Naive thymus-derived CD4-positive, alpha-beta T cell (primary cell): ENCODE data around the gene NXPH3. TPM values are rescaled to one million over a fixed set of nuclear protein-coding genes. Genes with fewer than 3 reads are reported as not detected.

Experiments used
- ATAC-seq: fragments of 150-1000 bp; cut with Tn5 transposase; 2 replicates; pipeline ENCODE4 v1.10.0; 2021; ENCODE audit warnings: mild to moderate bottlenecking, moderate library complexity
- CTCF ChIA-PET: fragments of 350-600 bp; sonication (Branson Sonifier 250); formaldehyde crosslinking; loops from one replicate; lab custom pipeline; 2021; ENCODE audit warnings: antibody characterized with exemption; lab: Charles Lee
- POLR2A ChIA-PET: fragments of 350-600 bp; sonication (Branson Sonifier 250); formaldehyde crosslinking; loops from one replicate; lab custom pipeline; 2021; ENCODE audit warnings: antibody characterized with exemption, inconsistent platforms; lab: Charles Lee
- DNase-seq, 9 donors: peaks; one replicate each; pipeline versions ENCODE4 v3.0.0 to v3.0.0-alpha.2; 2020 to 2022; ENCODE audit warnings: mixed read lengths in 1 of 9
- H3K27ac ChIP-seq: one replicate; pipeline ENCODE4 v1.7.0; 2013; ENCODE audit warnings: mild to moderate bottlenecking, low read depth, low read length, moderate library complexity
- H3K27me3 ChIP-seq, 2 donors: one replicate each; pipeline ENCODE4 v1.7.0; 2013; ENCODE audit warnings: low read length in 2 of 2, mild to moderate bottlenecking in 2 of 2, moderate library complexity in 2 of 2; ENCODE audit not compliant: control insufficient read depth in 2 of 2, insufficient read depth in 2 of 2
- H3K36me3 ChIP-seq, 3 experiments: 1 replicate in 2 of 3; 2 replicates in 1 of 3; pipeline ENCODE4 v1.7.0; 2013; ENCODE audit warnings: low read length in 3 of 3, mild to moderate bottlenecking in 3 of 3, moderate library complexity in 1 of 3; ENCODE audit not compliant: insufficient read depth in 3 of 3, control insufficient read depth in 2 of 3
- H3K4me1 ChIP-seq, 2 donors: one replicate each; pipeline ENCODE4 v1.7.0; 2013; ENCODE audit warnings: low read length in 2 of 2, mild to moderate bottlenecking in 2 of 2, moderate library complexity in 1 of 2; ENCODE audit not compliant: control insufficient read depth in 2 of 2, insufficient read depth in 2 of 2
- H3K4me3 ChIP-seq: 2 replicates; pipeline ENCODE4 v1.7.0; 2013; ENCODE audit warnings: mild to moderate bottlenecking, low read length
- H3K9me3 ChIP-seq, 3 experiments: 1 replicate in 2 of 3; 2 replicates in 1 of 3; pipeline ENCODE4 v1.7.0; 2013; ENCODE audit warnings: low read length in 3 of 3; ENCODE audit not compliant: control insufficient read depth in 2 of 3
- H3K27ac Mint-ChIP-seq, 9 donors: one replicate each; pipeline ENCODE4 v1.8.0; 2020 to 2022; ENCODE audit warnings: mixed read lengths in 9 of 9, mild to moderate bottlenecking in 8 of 9, moderate library complexity in 5 of 9, inconsistent platforms in 2 of 9
- H3K27me3 Mint-ChIP-seq, 5 donors: one replicate each; pipeline ENCODE4 v1.8.0; 2021 to 2022; ENCODE audit warnings: mixed read lengths in 5 of 5, mild to moderate bottlenecking in 1 of 5
- H3K36me3 Mint-ChIP-seq, 5 donors: one replicate each; pipeline ENCODE4 v1.8.0; 2020 to 2022; ENCODE audit warnings: mixed read lengths in 5 of 5, mild to moderate bottlenecking in 3 of 5, inconsistent platforms in 1 of 5
- H3K4me1 Mint-ChIP-seq, 7 donors: one replicate each; pipeline ENCODE4 v1.8.0; 2020 to 2022; ENCODE audit warnings: mixed read lengths in 7 of 7, mild to moderate bottlenecking in 3 of 7, inconsistent platforms in 1 of 7
- H3K4me3 Mint-ChIP-seq, 10 donors: one replicate each; pipeline ENCODE4 v1.8.0; 2020 to 2022; ENCODE audit warnings: mild to moderate bottlenecking in 10 of 10, mixed read lengths in 10 of 10, moderate library complexity in 6 of 10, inconsistent platforms in 2 of 10
- H3K9me3 Mint-ChIP-seq, 11 donors: one replicate each; pipeline ENCODE4 v1.8.0; 2020 to 2022; ENCODE audit warnings: mixed read lengths in 11 of 11, mild to moderate bottlenecking in 4 of 11, inconsistent platforms in 1 of 11, moderate library complexity in 1 of 11
- intact Hi-C, 2 donors: fragments of 100-400 bp; cut with micrococcal nuclease; formaldehyde crosslinking; loops; one replicate each; pipeline ENCODE4 v1.15.1; 2023
- polyA plus RNA-seq, 2 donors: library from polyadenylated mRNA; unstranded; fragments of 300-500 nt; fragmentation: Illumina TruSeq; gene quantifications; one replicate each; pipeline ENCODE4 v1.2.3, GENCODE V29; 2021
- total RNA-seq, 6 experiments: library from RNA in 5 of 6; stranded (reverse) in 5 of 6; gene quantifications; 1 replicate in 5 of 6; 2 replicates in 1 of 6; pipeline ENCODE4 v1.2.3 and lab custom pipeline; 2021 to 2026

The NXPH3 gene
- total and polyA plus RNA-seq, 7 experiments from 2014 or later: not detected

GRCh38 chr17:49577650-49577934, 1.9 kb downstream of the NXPH3 start:
- no peak overlapping the region for H3K4me3 ChIP-seq
- peaks cover 4 to 15% of the 10 kb centered on the region in 2 donors for H3K27me3 ChIP-seq
- H3K27ac ChIP-seq: no peak overlapping the region
- no peaks in the 10 kb centered on the region for H3K9me3 Mint-ChIP-seq
- ATAC-seq: no peak
- no peaks in the 10 kb centered on the region for H3K36me3 ChIP-seq
- H3K9me3 ChIP-seq: no peaks in the 10 kb centered on the region
- no peak for DNase-seq
- H3K4me1 ChIP-seq: peaks cover 4 to 9% of the 10 kb centered on the region in 2 donors
- H3K36me3 Mint-ChIP-seq: no peaks in the 10 kb centered on the region
- ChIA-PET CTCF (no interaction called here), POLR2A (no interaction called here)
- peaks cover 26 to 57% (median 29%) of the 10 kb centered on the region in 5 donors for H3K27me3 Mint-ChIP-seq
- intact Hi-C loops: loop anchor here in 1 of 2 donors (10.0 kb wide), 1 partner anchor 517 kb away; the partner anchor contains the start of gene PDK2
- no peak overlapping the region for H3K27ac Mint-ChIP-seq
- peaks cover 0 to 7% (median 4%) of the 10 kb centered on the region in 7 donors for H3K4me1 Mint-ChIP-seq
- peak overlapping the region; percentile 9 to 81 (median 44) for H3K4me3 Mint-ChIP-seq

- intact Hi-C loops: loop anchor here in 1 of 2 donors (10.0 kb wide), 1 partner anchor 517 kb away; the partner anchor contains the start of gene PDK2
- Mint-ChIP-seq H3K4me3 (peak overlapping the region in 6 of 10 donors; percentile 5 to 81 (median 44)), H3K9me3 (peaks cover 0 to 2% (median 0%) of the 10 kb centered on the region in 11 donors), H3K4me1 (peaks cover 0 to 8% (median 4%) of the 10 kb centered on the region in 7 donors), H3K27ac (no peak overlapping the region), H3K36me3 (no peaks in the 10 kb centered on the region), H3K27me3 (peaks cover 26 to 53% (median 29%) of the 10 kb centered on the region in 5 donors)
- no peaks in the 10 kb centered on the region for H3K9me3 ChIP-seq
- no peak overlapping the region for H3K27ac ChIP-seq
- H3K4me1 ChIP-seq: peaks cover 4 to 9% of the 10 kb centered on the region in 2 donors
- POLR2A ChIA-PET: interaction anchor here (0.6 to 0.7 kb wide), 2 partner anchors 14 to 96 kb away, joined by 3 to 5 read pairs; no protein-coding TSS in a partner anchor
- ATAC-seq (no peak), DNase-seq (no peak)
- H3K27me3 ChIP-seq: peaks cover 4 to 15% of the 10 kb centered on the region in 2 donors
- CTCF ChIA-PET: no interaction called here
- H3K4me3 ChIP-seq: no peak overlapping the region
- H3K36me3 ChIP-seq: no peaks in the 10 kb centered on the region
Measured at GRCh38 chr17:49577963-49578362, 2.3 kb downstream of the NXPH3 start.

GRCh38 chr17:49578414-49578813, 2.7 kb downstream of the NXPH3 start:
- Histone ChIP-seq H3K4me3 (no peak overlapping the region), H3K27ac (no peak overlapping the region), H3K9me3 (no peaks in the 10 kb centered on the region), H3K36me3 (no peaks in the 10 kb centered on the region), H3K4me1 (peaks cover 4 to 9% of the 10 kb centered on the region in 2 donors), H3K27me3 (peaks cover 4 to 15% of the 10 kb centered on the region in 2 donors)
- Mint-ChIP-seq H3K9me3 (peaks cover 0 to 2% (median 0%) of the 10 kb centered on the region in 11 donors), H3K36me3 (no peaks in the 10 kb centered on the region), H3K27me3 (peaks cover 22 to 49% (median 24%) of the 10 kb centered on the region in 5 donors), H3K27ac (no peak overlapping the region), H3K4me1 (peaks cover 0 to 9% (median 4%) of the 10 kb centered on the region in 7 donors), H3K4me3 (no peak overlapping the region)
- DNase-seq: no peak
- intact Hi-C loops: loop anchor here in 1 of 2 donors (10.0 kb wide), 1 partner anchor 516 kb away; the partner anchor contains the start of gene PDK2
- ChIA-PET CTCF (no interaction called here), POLR2A (interaction anchor here (0.6 to 0.7 kb wide), 3 partner anchors 14 to 1682 kb away, joined by 3 to 5 read pairs (median 3); no protein-coding TSS in a partner anchor)
- no peak for ATAC-seq

GRCh38 chr17:49578952-49579500, 3.4 kb downstream of the NXPH3 start:
- Mint-ChIP-seq H3K9me3 (peaks cover 0 to 2% (median 0%) of the 10 kb centered on the region in 11 donors), H3K27me3 (peaks cover 16 to 43% (median 19%) of the 10 kb centered on the region in 5 donors), H3K36me3 (no peaks in the 10 kb centered on the region), H3K4me3 (no peak overlapping the region), H3K4me1 (peaks cover 0 to 9% (median 4%) of the 10 kb centered on the region in 7 donors), H3K27ac (no peak overlapping the region)
- no peak for DNase-seq
- Histone ChIP-seq H3K36me3 (no peaks in the 10 kb centered on the region), H3K27me3 (peaks cover 4 to 15% of the 10 kb centered on the region in 2 donors), H3K4me1 (peaks cover 4 to 9% of the 10 kb centered on the region in 2 donors), H3K4me3 (no peak overlapping the region), H3K27ac (no peak overlapping the region), H3K9me3 (no peaks in the 10 kb centered on the region)
- intact Hi-C loops: loop anchor here in 1 of 2 donors (10.0 kb wide), 1 partner anchor 516 kb away; the partner anchor contains the start of gene PDK2
- ChIA-PET CTCF (no interaction called here), POLR2A (interaction anchor here (0.6 kb wide), 1 partner anchor 1682 kb away, joined by 3 read pairs; no protein-coding TSS in a partner anchor)
- ATAC-seq: no peak

- H3K4me3 Mint-ChIP-seq: no peak overlapping the region
- no peaks in the 10 kb centered on the region for H3K9me3 ChIP-seq
- ATAC-seq: no peak
- H3K4me1 Mint-ChIP-seq: peaks cover 0 to 9% (median 4%) of the 10 kb centered on the region in 7 donors
- H3K4me1 ChIP-seq: peaks cover 4 to 9% of the 10 kb centered on the region in 2 donors
- no peaks in the 10 kb centered on the region for H3K36me3 ChIP-seq
- no peaks in the 10 kb centered on the region for H3K36me3 Mint-ChIP-seq
- H3K27me3 Mint-ChIP-seq: peaks cover 16 to 38% (median 19%) of the 10 kb centered on the region in 5 donors
- no peak overlapping the region for H3K4me3 ChIP-seq
- no peak for DNase-seq
- CTCF ChIA-PET: no interaction called here
- intact Hi-C loops: loop anchor here in 1 of 2 donors (10.0 kb wide), 1 partner anchor 515 kb away; the partner anchor contains the start of gene PDK2
- no peak overlapping the region for H3K27ac Mint-ChIP-seq
- H3K9me3 Mint-ChIP-seq: peaks cover 0 to 2% (median 0%) of the 10 kb centered on the region in 11 donors
- peaks cover 4 to 15% of the 10 kb centered on the region in 2 donors for H3K27me3 ChIP-seq
- no peak overlapping the region for H3K27ac ChIP-seq
- POLR2A ChIA-PET: no interaction called here
Measured at GRCh38 chr17:49579522-49579921, 3.9 kb downstream of the NXPH3 start.

GRCh38 chr17:49580055-49580721, 4.5 kb downstream of the NXPH3 start:
- Histone ChIP-seq H3K27ac (no peak overlapping the region), H3K4me1 (peaks cover 4 to 9% of the 10 kb centered on the region in 2 donors), H3K4me3 (no peak overlapping the region), H3K36me3 (no peaks in the 10 kb centered on the region), H3K27me3 (peaks cover 0 to 15% of the 10 kb centered on the region in 2 donors), H3K9me3 (no peaks in the 10 kb centered on the region)
- ChIA-PET CTCF (no interaction called here), POLR2A (interaction anchor here (1.0 kb wide), 1 partner anchor 109 kb away, joined by 3 read pairs; no protein-coding TSS in a partner anchor)
- DNase-seq (no peak), ATAC-seq (no peak)
- intact Hi-C loops: no loop called here
- peaks cover 0 to 2% (median 0%) of the 10 kb centered on the region in 11 donors for H3K9me3 Mint-ChIP-seq
- peaks cover 16 to 32% (median 19%) of the 10 kb centered on the region in 5 donors for H3K27me3 Mint-ChIP-seq
- H3K4me1 Mint-ChIP-seq: peaks cover 0 to 9% (median 4%) of the 10 kb centered on the region in 7 donors
- no peak overlapping the region for H3K4me3 Mint-ChIP-seq
- H3K27ac Mint-ChIP-seq: no peak overlapping the region
- no peaks in the 10 kb centered on the region for H3K36me3 Mint-ChIP-seq
